Fibroblast of lung (primary cell): Measurements from ENCODE around the gene CFAP73. TPM values are rescaled to one million over a fixed set of nuclear protein-coding genes. Genes with fewer than 3 reads are reported as not detected.

Experiments
- DNase-seq, 2 donors: peaks; one replicate each; pipeline versions ENCODE4 v3.0.0 to v3.0.0-alpha.2; 2010; ENCODE audit warnings: low read depth in 2 of 2
- H2AFZ ChIP-seq: 2 replicates; pipeline ENCODE4 v1.5.1; 2012; ENCODE audit warnings: low read length, control low read depth, inconsistent platforms
- H3K27ac ChIP-seq: 2 replicates; pipeline ENCODE4 v1.5.1; 2011; ENCODE audit warnings: low read length, control low read depth; ENCODE audit not compliant: insufficient read depth
- H3K27me3 ChIP-seq: 2 replicates; pipeline ENCODE4 v1.5.1; 2011; ENCODE audit warnings: mild to moderate bottlenecking, low read length; ENCODE audit not compliant: control insufficient read depth, insufficient read depth
- H3K36me3 ChIP-seq: 2 replicates; pipeline ENCODE4 v1.5.1; 2011; ENCODE audit warnings: low read length; ENCODE audit not compliant: control insufficient read depth, insufficient read depth
- H3K4me1 ChIP-seq: 2 replicates; pipeline ENCODE4 v1.5.1; 2011; ENCODE audit warnings: low read length; ENCODE audit not compliant: control insufficient read depth, insufficient read depth; ENCODE audit errors: extremely low read depth
- H3K4me2 ChIP-seq: 2 replicates; pipeline ENCODE4 v1.5.1; 2011; ENCODE audit warnings: low read length, control low read depth; ENCODE audit not compliant: insufficient read depth; ENCODE audit errors: extremely low read depth
- H3K4me3 ChIP-seq, 4 experiments: fragments of 200-600 bp in 1 of 4; sonication (generic) in 1 of 4; replicated peaks in 1 of 4; 2 replicates each; pipeline ENCODE4 v1.5.1; 2011 to 2016; ENCODE audit warnings: low read length in 4 of 4, low read depth in 3 of 4, mild to moderate bottlenecking in 3 of 4, control low read depth in 2 of 4, inconsistent platforms in 1 of 4, mixed read lengths in 1 of 4; ENCODE audit not compliant: insufficient read depth in 1 of 4; ENCODE audit errors: control extremely low read depth in 1 of 4
- H3K79me2 ChIP-seq: 2 replicates; pipeline ENCODE4 v1.5.1; 2012; ENCODE audit warnings: mild to moderate bottlenecking, low read length, inconsistent platforms; ENCODE audit not compliant: control insufficient read depth, insufficient read depth
- H3K9ac ChIP-seq: 2 replicates; pipeline ENCODE4 v1.5.1; 2011; ENCODE audit warnings: mild to moderate bottlenecking, low read length, control low read depth; ENCODE audit not compliant: insufficient read depth
- H3K9me3 ChIP-seq: 2 replicates; pipeline ENCODE4 v1.5.1; 2012; ENCODE audit warnings: low read depth, low read length; ENCODE audit not compliant: control insufficient read depth, insufficient read depth
- H4K20me1 ChIP-seq: 2 replicates; pipeline ENCODE4 v1.5.1; 2011; ENCODE audit warnings: low read length; ENCODE audit not compliant: control insufficient read depth, insufficient read depth; ENCODE audit errors: extremely low read depth
- CTCF ChIP-seq, 2 donors: IDR thresholded peaks in 1 of 2; conservative IDR thresholded peaks in 1 of 2; 1 replicate in 1 of 2; 2 replicates in 1 of 2; pipeline ENCODE4 v1.5.1; 2011 to 2012; ENCODE audit warnings: low read length in 2 of 2, control low read depth in 1 of 2, inconsistent platforms in 1 of 2, low read depth in 1 of 2, mild to moderate bottlenecking in 1 of 2
- EZH2 ChIP-seq: IDR thresholded peaks from 2 replicates; pipeline ENCODE4 v1.5.1; 2012; ENCODE audit warnings: low read length, control low read depth, mild to moderate bottlenecking; ENCODE audit errors: missing control alignments
- polyA plus RNA-seq, 2 donors: library from polyadenylated mRNA; depleted of rRNA in 1 of 2; stranded (reverse) in 1 of 2; unstranded in 1 of 2; fragments of >200 nt; gene quantifications; 2 replicates each; pipeline ENCODE4 v1.2.1, GENCODE V29; 2011 to 2012; ENCODE audit warnings: missing spikeins in 1 of 2
- total RNA-seq: library from RNA; depleted of rRNA; stranded (reverse); fragments of >200 nt; gene quantifications from 2 replicates; pipeline ENCODE4 v1.2.1, GENCODE V29; 2014

The CFAP73 gene
- total and polyA plus RNA-seq, 2 donors (not counting 1 experiment from before 2014, with no cell fraction given) = not detected

DNA sequence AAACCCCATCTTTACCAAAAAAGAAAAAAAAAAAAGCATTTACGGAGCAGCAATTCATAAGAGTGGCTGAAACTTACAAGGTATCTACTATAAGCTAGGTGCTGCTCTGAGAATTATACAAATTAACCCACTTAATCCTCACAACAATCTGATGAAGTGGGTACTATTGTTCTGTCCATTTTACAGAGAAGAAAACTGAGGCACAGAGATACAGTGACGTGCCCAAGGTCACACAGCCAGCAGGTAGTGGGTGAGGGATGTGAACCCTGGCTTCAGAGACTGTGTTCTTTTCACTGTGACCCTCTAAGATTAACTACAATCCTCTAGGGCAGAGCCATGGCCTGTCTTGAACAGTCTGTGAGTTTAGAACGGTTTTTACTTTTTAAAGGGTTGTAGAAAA lies 32.5 kb downstream of the CFAP73 start:
- no peak overlapping the region for H3K27ac ChIP-seq
- peaks cover 34% of the 10 kb centered on the region for H3K79me2 ChIP-seq

DNA sequence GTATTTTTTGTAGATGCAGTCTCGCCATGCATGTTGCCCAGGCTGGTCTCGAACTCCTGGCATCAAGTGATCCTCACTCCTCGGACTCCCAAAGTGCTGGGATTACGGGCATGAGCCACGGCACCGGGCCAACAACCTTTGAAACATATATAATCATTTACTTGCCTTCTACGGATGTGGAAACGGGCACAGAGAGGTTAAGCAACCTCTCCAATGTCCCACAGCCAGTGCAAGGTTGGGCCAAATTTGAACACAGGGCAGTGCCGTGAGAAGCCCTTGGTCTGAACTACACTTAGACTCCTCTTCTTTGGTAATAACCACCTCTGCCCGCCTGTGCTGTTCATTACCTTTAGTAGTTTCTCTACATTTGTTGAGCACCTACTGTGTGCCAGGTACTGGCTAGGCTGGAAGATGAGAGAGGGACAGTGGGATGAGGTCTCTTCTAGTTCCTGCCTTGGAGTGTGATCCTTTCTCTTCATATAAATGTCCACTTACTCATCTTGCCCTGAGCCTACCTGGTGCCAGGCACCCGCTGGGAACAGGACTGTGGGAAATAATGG lies 33.6 kb downstream of the CFAP73 start:
- Histone ChIP-seq H3K36me3 (peaks cover 8% of the 10 kb centered on the region), H3K4me3 (no peak overlapping the region), H3K4me2 (peak overlapping the region; percentile 3), H3K27me3 (no peaks in the 10 kb centered on the region), H4K20me1 (no peaks in the 10 kb centered on the region), H3K9ac (no peak overlapping the region), H3K9me3 (no peaks in the 10 kb centered on the region), H3K4me1 (peaks cover 8% of the 10 kb centered on the region), H3K79me2 (peaks cover 34% of the 10 kb centered on the region), H2AFZ (no peak overlapping the region), H3K27ac (no peak overlapping the region)
- no peak for DNase-seq
- TF ChIP-seq CTCF (conservative IDR thresholded peaks at IDR 0.05 in 1 of 2, IDR thresholded peaks at IDR 0.05 in 1 of 2; ENCODE audit: low read depth in 1 of 2, low read length in 2 of 2) (no peak), EZH2 (no peak)

More for the DNA sequence above, 32.5 kb downstream of the CFAP73 start:
- H3K4me1 ChIP-seq = peaks cover 6% of the 10 kb centered on the region
- no peak overlapping the region for H3K9ac ChIP-seq
- H4K20me1 ChIP-seq = no peaks in the 10 kb centered on the region
- no peaks in the 10 kb centered on the region for H3K27me3 ChIP-seq
- DNase-seq = no peak
- H3K4me2 ChIP-seq = no peak overlapping the region
- H3K9me3 ChIP-seq = no peaks in the 10 kb centered on the region
- TF ChIP-seq EZH2 = no peak
- TF ChIP-seq CTCF (conservative IDR thresholded peaks at IDR 0.05 in 1 of 2, IDR thresholded peaks at IDR 0.05 in 1 of 2; ENCODE audit: low read depth in 1 of 2, low read length in 2 of 2) = no peak
- H2AFZ ChIP-seq = no peak overlapping the region
- H3K4me3 ChIP-seq = no peak overlapping the region
- H3K36me3 ChIP-seq = peaks cover 10% of the 10 kb centered on the region

- no peak for DNase-seq
- peaks cover 34% of the 10 kb centered on the region for H3K79me2 ChIP-seq
- H2AFZ ChIP-seq = peak overlapping the region; percentile 87
- peak overlapping the region; percentile 90 to 100 (median 94) for H3K4me3 ChIP-seq
- H3K27ac ChIP-seq = peak overlapping the region; percentile 98
- H3K9me3 ChIP-seq = no peaks in the 10 kb centered on the region
- H3K4me2 ChIP-seq = peak overlapping the region; percentile 90
- no peaks in the 10 kb centered on the region for H4K20me1 ChIP-seq
- TF ChIP-seq EZH2 = no peak
- TF ChIP-seq CTCF (conservative IDR thresholded peaks at IDR 0.05 in 1 of 2, IDR thresholded peaks at IDR 0.05 in 1 of 2; ENCODE audit: low read depth in 1 of 2, low read length in 2 of 2) = no peak
- H3K9ac ChIP-seq = peak overlapping the region; percentile 100
- H3K27me3 ChIP-seq = no peaks in the 10 kb centered on the region
- peaks cover 5% of the 10 kb centered on the region for H3K36me3 ChIP-seq
- H3K4me1 ChIP-seq = peaks cover 8% of the 10 kb centered on the region
Measured at GRCh38 chr12:113184098-113184899, 34.8 kb downstream of the CFAP73 start.
